Heart right ventricle (tissue), 16 donors: ENCODE measurements around the gene VPS9D1. TPM values are rescaled to one million over a fixed set of nuclear protein-coding genes. Genes with fewer than 3 reads are reported as not detected.
"Not testable (repeated sequence)": the region's sequence is repeated elsewhere in the genome, so short reads cannot be mapped to it uniquely, and the experiment has no call there.

Experiments
- ATAC-seq, 8 donors: fragments of 200-7000 bp; cut with Tn5 transposase; one replicate each; pipeline ENCODE4 v1.9.1; 2020; ENCODE audit warnings: mild to moderate bottlenecking in 8 of 8, moderate library complexity in 8 of 8, moderate number of reproducible peaks in 1 of 8
- DNase-seq, 2 donors: peaks; one replicate each; pipeline ENCODE4 v3.0.0-alpha.2; 2020
- H3K27ac ChIP-seq, 10 donors: fragments of 200-600 bp; sonication (generic) in 2 of 10; one replicate each; pipeline versions ENCODE4 v1.5.0 to v1.8.0; 2020 to 2022; ENCODE audit warnings: mild to moderate bottlenecking in 3 of 10
- H3K27me3 ChIP-seq, 7 donors: fragments of 200-600 bp; one replicate each; pipeline ENCODE4 v1.8.0; 2021 to 2022; ENCODE audit warnings: mild to moderate bottlenecking in 2 of 7
- H3K36me3 ChIP-seq, 9 donors: fragments of 200-600 bp; sonication (generic) in 1 of 9; one replicate each; pipeline versions ENCODE4 v1.5.0 to v1.8.0; 2020 to 2022; ENCODE audit warnings: mild to moderate bottlenecking in 2 of 9
- H3K4me1 ChIP-seq, 9 donors: fragments of 200-600 bp; sonication (generic) in 1 of 9; one replicate each; pipeline versions ENCODE4 v1.5.0 to v1.8.0; 2020 to 2022; ENCODE audit warnings: mild to moderate bottlenecking in 4 of 9
- H3K4me3 ChIP-seq, 10 donors: fragments of 200-600 bp; sonication (generic) in 2 of 10; one replicate each; pipeline versions ENCODE4 v1.5.0 to v1.8.0; 2020 to 2022; ENCODE audit warnings: mild to moderate bottlenecking in 7 of 10, moderate library complexity in 2 of 10
- H3K9me3 ChIP-seq, 11 donors: fragments of 200-600 bp in 10 of 11; sonication (generic) in 2 of 11; one replicate each; pipeline versions ENCODE4 v1.5.0 to v1.8.0; 2013 to 2022; ENCODE audit warnings: mild to moderate bottlenecking in 2 of 11, control low read depth in 1 of 11, moderate library complexity in 1 of 11
- CTCF ChIP-seq, 9 donors: fragments of 200-600 bp; sonication (generic) in 2 of 9; IDR thresholded peaks; one replicate each; pipeline versions ENCODE4 v1.5.0 to v1.8.0; 2021 to 2022; ENCODE audit warnings: antibody characterized with exemption in 9 of 9, mild to moderate bottlenecking in 5 of 9, moderate library complexity in 1 of 9
- WGBS, 2 donors: extraction: QIAGEN DNeasy Blood & Tissue Kit; methylation state at CpG; one replicate each; pipeline ENCODE4 v1.1.7; 2013; ENCODE audit warnings: inconsistent platforms in 1 of 2; 5-methylcytosine and 5-hydroxymethylcytosine counted together
- intact Hi-C, 10 donors: fragments of 100-400 bp; cut with DNase I; formaldehyde crosslinking; loops; one replicate each; pipeline versions ENCODE4 v1.11.1 to v1.14.2; 2022
- polyA plus RNA-seq, 2 donors: library from polyadenylated mRNA; stranded (reverse); fragments of 200-250 nt; gene quantifications; one replicate each; pipeline ENCODE4 v1.2.3, GENCODE V29; 2013
- total RNA-seq, 10 donors: library from RNA; stranded (reverse); fragmentation: NEBNext Ultra II Directional in 3 of 10; extraction: Animal tissue kit (Norgen Biotek cat#: 25700) in 3 of 10; gene quantifications; one replicate each; pipeline versions ENCODE4 v1.2.1 to v1.2.4, GENCODE V29; 2021 to 2023
- donor health status: Arrhythmogenic right ventricular cardiomyopathy.
- donor health status: ischemic (EF 13 %, LVEDD 7.1; RV severe dilation, severe dysfunction).
- donor health status: healthy with polysubstance abuse.
- donor health status: DM: no; HTN: yes; CAD: no.
- donor health status: DM: no; HTN: no; CAD: no.
- donor health status: ischemic (EF 25% LVEDD 6.9; RV normal size, moderate dysfunction).
- donor health status: ischemic (EF 25% LVEDD 5.7; RV mildly dilated, moderate dysfunction).
- donor health status: healthy.
- donor health status: DM: yes; HTN: yes; CAD: no.
- donor health status: Ischemic cardiomyopathy.
- donor health status: ischemic (EF 35%, LVEDD 5.7; RV mildly dilated, moderate dysfunction).
- donor health status: nonischemic (EF 11% LVEDD 7.7; RV severe dilation, severe dysfunction).
- donor health status: DM: yes; HTN: yes; CAD: no.
- donor health status: PGD.
- donor health status: ischemic (EF 29% LVEDD 5.4; RV normal size, mild dysfunction).
- donor health status: nonischemic (EF 23%, LVEDD 6.1; RV moderate dilation, normal function).

The VPS9D1 gene
- total and polyA plus RNA-seq, 12 donors, result 7.0 to 41.0 (median 11.8) TPM

GRCh38 chr16:89695086-89695874 lies 25.4 kb downstream of the VPS9D1 start:
- H3K27ac ChIP-seq, result no peak overlapping the region
- no peak overlapping the region for H3K4me3 ChIP-seq
- no peaks in the 10 kb centered on the region for H3K27me3 ChIP-seq
- DNase-seq (no peak), ATAC-seq (no peak)
- intact Hi-C loops, result no loop called here
- TF ChIP-seq CTCF (IDR thresholded peaks at IDR 0.05), result no peak
- 91 to 92% methylated on average over 31 of the region's 31 CpGs for WGBS, 2 donors
- H3K9me3 ChIP-seq, result no peaks in the 10 kb centered on the region
- peaks cover 2 to 17% (median 9%) of the 10 kb centered on the region in 9 donors for H3K4me1 ChIP-seq
- peaks cover 0 to 76% (median 10%) of the 10 kb centered on the region in 9 donors for H3K36me3 ChIP-seq

GRCh38 chr16:89694784-89695085 lies 26.0 kb downstream of the VPS9D1 start:
- ATAC-seq, H3K27ac ChIP-seq, DNase-seq, H3K9me3 ChIP-seq, H3K27me3 ChIP-seq, H3K4me3 ChIP-seq, intact Hi-C loops: not testable (repeated sequence)
- H3K36me3 ChIP-seq, result peaks cover 0 to 82% (median 10%) of the 10 kb centered on the region in 9 donors
- peaks cover 0 to 12% (median 4%) of the 10 kb centered on the region in 9 donors for H3K4me1 ChIP-seq
- whole genome bisulfite sequencing, 2 donors, result 90 to 92% methylated on average over 11 to 23 of the region's 23 CpGs

- intact Hi-C loops, result no loop called here
- Histone ChIP-seq H3K4me1 (peaks cover 0 to 7% (median 0%) of the 10 kb centered on the region in 9 donors), H3K9me3 (no peaks in the 10 kb centered on the region), H3K36me3 (peaks cover 0 to 86% (median 10%) of the 10 kb centered on the region in 9 donors), H3K4me3 (no peak overlapping the region), H3K27me3 (no peaks in the 10 kb centered on the region), H3K27ac (no peak overlapping the region)
- no peak for TF ChIP-seq CTCF (IDR thresholded peaks at IDR 0.05)
- DNase-seq, result no peak
- 89 to 90% methylated on average over 32 of the region's 32 CpGs for WGBS, 2 donors
- no peak for ATAC-seq
These were observed 26.5 kb downstream of the VPS9D1 start for GRCh38 chr16:89693931-89694783.

GRCh38 chr16:89693289-89693731 lies 27.4 kb downstream of the VPS9D1 start:
- no peak for ATAC-seq
- intact Hi-C loops, result no loop called here
- Histone ChIP-seq H3K27ac (no peak overlapping the region), H3K4me1 (peaks cover 0 to 7% (median 0%) of the 10 kb centered on the region in 9 donors), H3K27me3 (no peaks in the 10 kb centered on the region), H3K36me3 (peaks cover 0 to 88% (median 10%) of the 10 kb centered on the region in 9 donors), H3K9me3 (no peaks in the 10 kb centered on the region), H3K4me3 (no peak overlapping the region)
- 92 to 94% methylated on average over 11 of the region's 11 CpGs for WGBS, 2 donors
- no peak for TF ChIP-seq CTCF (IDR thresholded peaks at IDR 0.05)
- DNase-seq, result no peak
